ENCODE measurements around the gene NRG3.

DNA sequence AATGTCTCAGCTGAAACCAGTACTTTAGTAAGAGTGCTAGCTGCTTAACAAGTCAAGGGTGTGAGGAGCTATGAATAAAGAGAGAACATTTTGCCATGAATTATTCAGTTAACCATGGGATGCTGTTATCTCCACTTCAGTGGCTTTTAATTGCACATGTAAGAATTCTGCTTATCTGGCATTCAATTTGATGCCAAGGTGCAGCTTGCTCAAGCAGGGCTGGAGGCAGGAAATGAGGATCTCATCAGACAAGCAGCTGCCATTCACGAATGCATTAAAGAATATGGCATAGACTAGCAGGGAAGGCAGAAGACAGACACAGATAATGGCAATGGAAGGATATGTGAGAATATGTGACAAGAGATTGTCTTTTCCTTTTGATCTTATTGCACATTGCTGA is 697.8 kb downstream of the NRG3 start:
- TF ChIP-seq, protein P1, sequence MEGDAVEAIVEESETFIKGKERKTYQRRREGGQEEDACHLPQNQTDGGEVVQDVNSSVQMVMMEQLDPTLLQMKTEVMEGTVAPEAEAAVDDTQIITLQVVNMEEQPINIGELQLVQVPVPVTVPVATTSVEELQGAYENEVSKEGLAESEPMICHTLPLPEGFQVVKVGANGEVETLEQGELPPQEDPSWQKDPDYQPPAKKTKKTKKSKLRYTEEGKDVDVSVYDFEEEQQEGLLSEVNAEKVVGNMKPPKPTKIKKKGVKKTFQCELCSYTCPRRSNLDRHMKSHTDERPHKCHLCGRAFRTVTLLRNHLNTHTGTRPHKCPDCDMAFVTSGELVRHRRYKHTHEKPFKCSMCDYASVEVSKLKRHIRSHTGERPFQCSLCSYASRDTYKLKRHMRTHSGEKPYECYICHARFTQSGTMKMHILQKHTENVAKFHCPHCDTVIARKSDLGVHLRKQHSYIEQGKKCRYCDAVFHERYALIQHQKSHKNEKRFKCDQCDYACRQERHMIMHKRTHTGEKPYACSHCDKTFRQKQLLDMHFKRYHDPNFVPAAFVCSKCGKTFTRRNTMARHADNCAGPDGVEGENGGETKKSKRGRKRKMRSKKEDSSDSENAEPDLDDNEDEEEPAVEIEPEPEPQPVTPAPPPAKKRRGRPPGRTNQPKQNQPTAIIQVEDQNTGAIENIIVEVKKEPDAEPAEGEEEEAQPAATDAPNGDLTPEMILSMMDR (IDR thresholded peaks at IDR 0.05), result no peak
- no peak for TF ChIP-seq POLR2A (IDR thresholded peaks at IDR 0.05)

Data from testis (tissue), 2 donors.